Osteoblast (primary cell): Measurements from ENCODE around the gene EXD3. TPM values are rescaled to one million over a fixed set of nuclear protein-coding genes. Genes with fewer than 3 reads are reported as not detected.

Source experiments
- DNase-seq: peaks from one replicate; pipeline ENCODE4 v3.0.0; 2011; ENCODE audit warnings: low spot score, mixed read lengths; ENCODE audit not compliant: insufficient read length; ENCODE audit errors: missing footprints
- H2AFZ ChIP-seq: 2 replicates; pipeline ENCODE4 v1.6.0; 2011; ENCODE audit warnings: mild to moderate bottlenecking, low read length
- H3K27ac ChIP-seq: 2 replicates; pipeline ENCODE4 v1.5.1; 2011; ENCODE audit warnings: mild to moderate bottlenecking, low read depth, low read length, moderate library complexity
- H3K27me3 ChIP-seq: 2 replicates; pipeline ENCODE4 v1.6.0; 2012; ENCODE audit warnings: mild to moderate bottlenecking, control low read depth, inconsistent platforms, low read length, moderate library complexity; ENCODE audit not compliant: insufficient read depth
- H3K36me3 ChIP-seq: 2 replicates; pipeline ENCODE4 v1.5.1; 2011; ENCODE audit warnings: mild to moderate bottlenecking, low read length, control low read depth, moderate library complexity; ENCODE audit not compliant: insufficient read depth
- H3K4me1 ChIP-seq: 2 replicates; pipeline ENCODE4 v1.5.1; 2011; ENCODE audit warnings: mild to moderate bottlenecking, low read length, control low read depth, moderate library complexity; ENCODE audit not compliant: insufficient read depth
- H3K4me2 ChIP-seq: 2 replicates; pipeline ENCODE4 v1.6.0; 2011; ENCODE audit warnings: mild to moderate bottlenecking, low read length; ENCODE audit not compliant: insufficient read depth
- H3K4me3 ChIP-seq: fragments of 200-600 bp; sonication (generic); 3 replicates; pipeline ENCODE4 v1.5.1; 2012; ENCODE audit warnings: mild to moderate bottlenecking, low read length, inconsistent platforms; ENCODE audit not compliant: insufficient read depth
- H3K79me2 ChIP-seq: 2 replicates; pipeline ENCODE4 v1.6.0; 2012; ENCODE audit warnings: mild to moderate bottlenecking, low read length, control low read depth, inconsistent platforms; ENCODE audit not compliant: insufficient read depth
- H3K9me3 ChIP-seq: 2 replicates; pipeline ENCODE4 v1.5.1; 2011; ENCODE audit warnings: low read depth, low read length, control low read depth
- H4K20me1 ChIP-seq: 2 replicates; pipeline ENCODE4 v1.6.0; 2012; ENCODE audit warnings: mild to moderate bottlenecking, low read length, control low read depth; ENCODE audit not compliant: insufficient read depth
- total RNA-seq: library from RNA; depleted of rRNA; stranded (reverse); fragments of >200 nt; gene quantifications from 2 replicates; pipeline ENCODE4 v1.2.3, GENCODE V29; 2012
- TF ChIP-seq, protein P1 (sequence below): IDR thresholded peaks from 2 replicates; pipeline ENCODE4 v1.5.1; 2011; ENCODE audit warnings: mild to moderate bottlenecking, low read depth, low read length, moderate library complexity; ENCODE audit errors: extremely low read depth

EXD3 gene
- total RNA-seq, 1 donor = 7.6 TPM

DNA sequence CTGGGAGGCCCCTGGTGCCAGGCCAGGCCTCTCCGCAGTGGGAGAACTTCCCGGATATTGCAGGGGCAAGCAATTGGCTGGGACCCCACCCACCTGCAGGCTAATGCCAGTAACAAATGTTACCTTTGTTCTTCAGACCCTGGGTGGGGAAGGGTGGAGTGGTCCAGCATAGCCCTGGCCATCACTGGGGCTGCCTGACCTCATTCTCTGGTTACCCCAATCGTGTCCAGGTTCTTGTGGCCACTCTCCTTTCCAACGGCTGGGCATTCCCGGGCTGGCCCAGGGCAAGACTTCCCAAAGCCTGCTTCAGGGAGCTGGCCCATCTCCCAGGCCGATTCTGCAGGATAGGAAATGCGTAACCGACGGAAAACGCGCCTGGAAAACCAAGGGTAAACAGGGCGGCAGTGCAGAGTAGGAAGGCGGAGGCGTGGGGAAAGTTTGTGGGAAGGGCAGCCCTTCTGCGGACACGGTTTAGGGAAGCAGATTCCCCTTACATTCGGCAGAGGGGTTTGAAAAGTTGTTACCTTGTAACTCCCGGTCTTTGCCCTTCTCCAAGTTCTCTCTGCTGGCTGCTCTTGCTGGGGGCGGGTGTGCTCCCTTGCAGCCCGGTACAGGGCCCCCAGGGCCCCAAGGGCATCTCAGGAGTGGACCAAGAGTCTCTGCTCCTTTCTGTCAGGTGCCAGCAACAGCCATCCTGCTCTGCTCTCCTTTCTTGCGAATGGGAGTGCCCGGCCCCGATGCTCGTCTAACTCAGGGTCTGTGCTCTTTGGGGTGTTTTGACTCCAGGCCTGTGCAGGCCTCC, 124.4 kb downstream of the EXD3 start:
- no peaks in the 10 kb centered on the region for H3K36me3 ChIP-seq
- H3K79me2 ChIP-seq = no peaks in the 10 kb centered on the region
- peaks cover 3% of the 10 kb centered on the region for H3K9me3 ChIP-seq
- no peak overlapping the region for H3K4me3 ChIP-seq
- TF ChIP-seq, protein P1, sequence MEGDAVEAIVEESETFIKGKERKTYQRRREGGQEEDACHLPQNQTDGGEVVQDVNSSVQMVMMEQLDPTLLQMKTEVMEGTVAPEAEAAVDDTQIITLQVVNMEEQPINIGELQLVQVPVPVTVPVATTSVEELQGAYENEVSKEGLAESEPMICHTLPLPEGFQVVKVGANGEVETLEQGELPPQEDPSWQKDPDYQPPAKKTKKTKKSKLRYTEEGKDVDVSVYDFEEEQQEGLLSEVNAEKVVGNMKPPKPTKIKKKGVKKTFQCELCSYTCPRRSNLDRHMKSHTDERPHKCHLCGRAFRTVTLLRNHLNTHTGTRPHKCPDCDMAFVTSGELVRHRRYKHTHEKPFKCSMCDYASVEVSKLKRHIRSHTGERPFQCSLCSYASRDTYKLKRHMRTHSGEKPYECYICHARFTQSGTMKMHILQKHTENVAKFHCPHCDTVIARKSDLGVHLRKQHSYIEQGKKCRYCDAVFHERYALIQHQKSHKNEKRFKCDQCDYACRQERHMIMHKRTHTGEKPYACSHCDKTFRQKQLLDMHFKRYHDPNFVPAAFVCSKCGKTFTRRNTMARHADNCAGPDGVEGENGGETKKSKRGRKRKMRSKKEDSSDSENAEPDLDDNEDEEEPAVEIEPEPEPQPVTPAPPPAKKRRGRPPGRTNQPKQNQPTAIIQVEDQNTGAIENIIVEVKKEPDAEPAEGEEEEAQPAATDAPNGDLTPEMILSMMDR = no peak
- peaks cover 57% of the 10 kb centered on the region for H3K27me3 ChIP-seq
- no peak for DNase-seq
- no peak overlapping the region for H3K27ac ChIP-seq
- H3K4me2 ChIP-seq = no peak overlapping the region
- peaks cover 4% of the 10 kb centered on the region for H3K4me1 ChIP-seq
- no peak overlapping the region for H2AFZ ChIP-seq
- peaks cover 3% of the 10 kb centered on the region for H4K20me1 ChIP-seq

DNA sequence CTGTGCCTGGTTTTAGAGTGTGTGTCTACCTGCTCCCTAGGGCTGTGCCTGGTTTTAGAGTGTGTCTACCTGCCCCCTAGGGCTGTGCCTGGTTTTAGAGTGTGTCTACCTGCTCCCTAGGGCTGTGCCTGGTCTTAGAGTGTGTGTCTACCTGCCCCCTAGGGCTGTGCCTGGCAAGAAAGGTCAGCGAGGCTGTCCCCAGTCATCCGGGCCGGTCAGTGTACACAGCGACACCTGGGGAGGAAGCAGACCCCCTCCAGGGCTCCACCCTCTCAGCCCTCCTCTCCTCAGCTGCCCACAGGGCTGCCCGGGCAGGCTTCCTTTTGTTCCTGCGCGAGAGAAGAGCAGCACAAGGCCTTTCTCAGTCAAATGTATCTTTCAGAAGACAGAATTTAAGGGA, 125.0 kb downstream of the EXD3 start:
- no peaks in the 10 kb centered on the region for H3K79me2 ChIP-seq
- DNase-seq = no peak
- no peak overlapping the region for H3K4me3 ChIP-seq
- H3K4me1 ChIP-seq = peaks cover 4% of the 10 kb centered on the region
- H3K4me2 ChIP-seq = no peak overlapping the region
- H3K9me3 ChIP-seq = peaks cover 3% of the 10 kb centered on the region
- H3K36me3 ChIP-seq = no peaks in the 10 kb centered on the region
- peaks cover 57% of the 10 kb centered on the region for H3K27me3 ChIP-seq
- H3K27ac ChIP-seq = no peak overlapping the region
- peaks cover 3% of the 10 kb centered on the region for H4K20me1 ChIP-seq
- TF ChIP-seq, protein P1 = no peak
- no peak overlapping the region for H2AFZ ChIP-seq

- H3K27ac ChIP-seq = no peak overlapping the region
- H3K4me2 ChIP-seq = no peak overlapping the region
- H3K4me3 ChIP-seq = no peak overlapping the region
- peaks cover 3% of the 10 kb centered on the region for H3K9me3 ChIP-seq
- H3K4me1 ChIP-seq = peaks cover 4% of the 10 kb centered on the region
- no peaks in the 10 kb centered on the region for H3K36me3 ChIP-seq
- H3K27me3 ChIP-seq = peaks cover 57% of the 10 kb centered on the region
- H4K20me1 ChIP-seq = peaks cover 3% of the 10 kb centered on the region
- TF ChIP-seq, protein P1 = no peak
- H2AFZ ChIP-seq = no peak overlapping the region
- no peaks in the 10 kb centered on the region for H3K79me2 ChIP-seq
- no peak for DNase-seq
These were observed 126.0 kb downstream of the EXD3 start for GRCh38 chr9:137296670-137297664.
